ENCODE measurements around the gene PANK4. TPM values are rescaled to one million over a fixed set of nuclear protein-coding genes. Genes with fewer than 3 reads are reported as not detected.

The PANK4 gene
- total RNA-seq, 1 donor from 2014 or later = 42.5 TPM

- Mint-ChIP-seq H3K9me3 (ENCODE audit: low read depth) (no peaks in the 10 kb centered on the region), H3K27ac (no peak overlapping the region), H3K36me3 (ENCODE audit: insufficient read depth) (no peaks in the 10 kb centered on the region), H3K4me1 (ENCODE audit: low read depth) (peaks cover 9% of the 10 kb centered on the region), H3K4me3 (ENCODE audit: low read depth) (no peak overlapping the region), H3K27me3 (peaks cover 14% of the 10 kb centered on the region)
- DNase-seq (ENCODE audit: low spot score, unreplicated experiment) = no peak
- no peak for TF ChIP-seq CTCF (IDR thresholded peaks at IDR 0.05; ENCODE audit: unreplicated experiment)
These were observed 14.6 kb upstream of the PANK4 start for GRCh38 chr1:2540816-2541492.

- TF ChIP-seq CTCF (IDR thresholded peaks at IDR 0.05; ENCODE audit: unreplicated experiment) = peak; percentile 46
- H3K36me3 Mint-ChIP-seq (ENCODE audit: insufficient read depth) = no peaks in the 10 kb centered on the region
- H3K4me3 Mint-ChIP-seq (ENCODE audit: low read depth) = no peak overlapping the region
These were observed 13.0 kb upstream of the PANK4 start for GRCh38 chr1:2539312-2539907.

GRCh38 chr1:2538872-2539271 is 12.5 kb upstream of the PANK4 start:
- H3K36me3 Mint-ChIP-seq (ENCODE audit: insufficient read depth) = no peaks in the 10 kb centered on the region
- no peaks in the 10 kb centered on the region for H3K9me3 Mint-ChIP-seq (ENCODE audit: low read depth)
- H3K27me3 Mint-ChIP-seq = peaks cover 26% of the 10 kb centered on the region
- H3K27ac Mint-ChIP-seq = no peak overlapping the region
- H3K4me1 Mint-ChIP-seq (ENCODE audit: low read depth) = peaks cover 7% of the 10 kb centered on the region
- no peak overlapping the region for H3K4me3 Mint-ChIP-seq (ENCODE audit: low read depth)
- no peak for TF ChIP-seq CTCF (IDR thresholded peaks at IDR 0.05; ENCODE audit: unreplicated experiment)
- DNase-seq (ENCODE audit: low spot score, unreplicated experiment) = no peak

More at GRCh38 chr1:2539312-2539907, 13.0 kb upstream of the PANK4 start:
- no peak overlapping the region for H3K27ac Mint-ChIP-seq
- H3K27me3 Mint-ChIP-seq = peaks cover 23% of the 10 kb centered on the region
- H3K4me1 Mint-ChIP-seq (ENCODE audit: low read depth) = peaks cover 10% of the 10 kb centered on the region
- no peaks in the 10 kb centered on the region for H3K9me3 Mint-ChIP-seq (ENCODE audit: low read depth)
- DNase-seq (ENCODE audit: low spot score, unreplicated experiment) = no peak

GRCh38 chr1:2538376-2538775 is 12.0 kb upstream of the PANK4 start:
- H3K27ac Mint-ChIP-seq = no peak overlapping the region
- H3K27me3 Mint-ChIP-seq = peaks cover 31% of the 10 kb centered on the region
- no peak for TF ChIP-seq CTCF (IDR thresholded peaks at IDR 0.05; ENCODE audit: unreplicated experiment)
- H3K9me3 Mint-ChIP-seq (ENCODE audit: low read depth) = no peaks in the 10 kb centered on the region
- no peaks in the 10 kb centered on the region for H3K36me3 Mint-ChIP-seq (ENCODE audit: insufficient read depth)
- peaks cover 7% of the 10 kb centered on the region for H3K4me1 Mint-ChIP-seq (ENCODE audit: low read depth)
- H3K4me3 Mint-ChIP-seq (ENCODE audit: low read depth) = no peak overlapping the region
- no peak for DNase-seq (ENCODE audit: low spot score, unreplicated experiment)

DNA sequence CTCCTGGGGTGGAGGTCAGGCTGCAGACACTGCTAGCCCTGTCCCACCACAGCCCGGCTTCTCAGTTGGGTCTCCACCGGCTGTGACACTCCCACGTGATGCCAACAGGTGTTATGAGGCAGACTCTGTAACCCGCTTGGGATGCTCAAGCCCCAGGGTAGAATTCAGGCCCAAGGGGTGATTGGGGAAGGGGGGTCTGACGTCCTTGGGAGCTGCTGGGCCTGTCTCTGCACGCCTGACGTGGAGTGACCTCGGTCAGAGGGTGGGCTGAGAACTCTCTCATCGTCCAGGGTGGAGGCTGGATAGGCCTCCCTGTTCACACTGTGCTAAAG is 11.4 kb upstream of the PANK4 start:
- no peak overlapping the region for H3K27ac Mint-ChIP-seq
- H3K4me3 Mint-ChIP-seq (ENCODE audit: low read depth) = no peak overlapping the region
- H3K27me3 Mint-ChIP-seq = peaks cover 35% of the 10 kb centered on the region
- no peak for TF ChIP-seq CTCF (IDR thresholded peaks at IDR 0.05; ENCODE audit: unreplicated experiment)
- H3K36me3 Mint-ChIP-seq (ENCODE audit: insufficient read depth) = no peaks in the 10 kb centered on the region
- H3K9me3 Mint-ChIP-seq (ENCODE audit: low read depth) = no peaks in the 10 kb centered on the region
- peaks cover 7% of the 10 kb centered on the region for H3K4me1 Mint-ChIP-seq (ENCODE audit: low read depth)
- DNase-seq (ENCODE audit: low spot score, unreplicated experiment) = no peak

Data from progenitor cell of endocrine pancreas (in vitro differentiated cells).